ENCODE results near the gene DYNLT1. TPM values are rescaled to one million over a fixed set of nuclear protein-coding genes. Genes with fewer than 3 reads are reported as not detected.
"Not testable (repeated sequence)": the region's sequence is repeated elsewhere in the genome, so short reads cannot be mapped to it uniquely, and the experiment has no call there.

DYNLT1 gene
- total and polyA plus RNA-seq, 2 of the 4 experiments (the other 2 are of a cell fraction): 235 to 349 TPM

GRCh38 chr6:158672119-158672518 is 27.6 kb upstream of the DYNLT1 start:
- ATAC-seq (ENCODE audit: low read depth); H2AK5ac ChIP-seq (ENCODE audit: low read depth, low read length); H2BK120ac ChIP-seq (ENCODE audit: low read depth, low read length); H3K4me1 ChIP-seq (ENCODE audit: control insufficient read depth, insufficient read depth, low read length); H3K79me1 ChIP-seq (ENCODE audit: low read depth in 1 of 2, low read length in 2 of 2); H2AFZ ChIP-seq (replicated peaks; ENCODE audit: low read length, poor library complexity); H3K36me3 ChIP-seq (ENCODE audit: control insufficient read depth, insufficient read depth, low read length); H4K5ac ChIP-seq (ENCODE audit: low read depth, low read length); intact Hi-C loops (cut with micrococcal nuclease); H3K9ac ChIP-seq (ENCODE audit: low read depth, low read length); CTCF ChIA-PET; H3K4ac ChIP-seq (ENCODE audit: low read depth, low read length); H3K4me3 ChIP-seq (ENCODE audit: insufficient read depth, low read depth, low read length); in situ Hi-C loops (cut with MboI; ENCODE audit: low sequenced_read_pairs); H3K18ac ChIP-seq (ENCODE audit: low read depth, low read length); H4K8ac ChIP-seq (ENCODE audit: low read depth in 2 of 2, low read length in 2 of 2); H3K27me3 ChIP-seq (ENCODE audit: control insufficient read depth, insufficient read depth, low read length); H2BK20ac ChIP-seq (ENCODE audit: low read depth, low read length); H3K27ac ChIP-seq (ENCODE audit: insufficient read depth, low read length); BruUV-seq (replicated peaks); H3K9me3 ChIP-seq (ENCODE audit: control insufficient read depth, insufficient read depth, low read length); DNase-seq; H4K20me1 ChIP-seq (ENCODE audit: insufficient read depth, low read length); H3K23ac ChIP-seq (ENCODE audit: low read depth, low read length); H3K9me1 ChIP-seq (ENCODE audit: insufficient read depth, low read length); H4K91ac ChIP-seq (ENCODE audit: insufficient read depth, low read depth, low read length); H2AK9ac ChIP-seq (replicated peaks; ENCODE audit: low read depth, low read length, poor library complexity); H3K56ac ChIP-seq (ENCODE audit: extremely low read depth, insufficient read depth, low read length); POLR2A ChIA-PET (ENCODE audit: unreplicated experiment); dilution Hi-C loops (cut with HindIII; ENCODE audit: low sequenced_read_pairs, unreplicated experiment); H2BK5ac ChIP-seq (ENCODE audit: low read depth, low read length, poor library complexity, severe bottlenecking); H2BK15ac ChIP-seq (ENCODE audit: low read depth, low read length); H3K14ac ChIP-seq (replicated peaks; ENCODE audit: low read depth, low read length); H3K4me2 ChIP-seq (ENCODE audit: low read depth, low read length): not testable (repeated sequence)
- 80% methylated on average over 5 of the region's 8 CpGs; no CpG with 5 or more reads in 1 of the 2 experiments for WGBS, 2 experiments (ENCODE audit: extremely low coverage in 2 of 2, insufficient read length in 1 of 2)

Measured in IMR-90 (cell line).